ENCODE data around the gene LILRB1.
"Not testable (repeated sequence)": the region's sequence is repeated elsewhere in the genome, so short reads cannot be mapped to it uniquely, and the experiment has no call there.

Gene LILRB1

DNA sequence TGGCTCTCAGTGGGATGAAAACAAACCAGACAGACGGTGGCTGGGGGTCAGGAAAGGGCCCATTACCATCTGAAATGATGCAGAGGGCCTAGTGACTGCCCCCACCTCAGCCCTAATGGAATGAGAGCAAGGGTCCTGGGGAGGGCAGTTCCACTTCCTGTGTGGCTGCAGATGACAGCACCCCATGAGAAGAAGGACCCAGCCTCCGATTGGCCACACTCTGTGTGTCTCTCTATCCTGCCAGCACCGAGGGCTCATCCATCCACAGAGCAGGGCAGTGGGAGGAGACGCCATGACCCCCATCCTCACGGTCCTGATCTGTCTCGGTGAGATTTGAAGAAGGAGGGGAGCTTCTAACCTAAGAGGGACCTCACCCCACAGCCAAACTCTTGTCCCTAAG, 498 bp downstream of the LILRB1 start:
- Histone ChIP-seq H3K27me3 (ENCODE audit: control insufficient read depth, insufficient read depth, low read length) (no peaks in the 10 kb centered on the region), H3K4me3 (ENCODE audit: low read length) (no peak overlapping the region), H3K9me3 (ENCODE audit: control insufficient read depth, low read length) (no peaks in the 10 kb centered on the region), H3K9ac (ENCODE audit: low read length) (no peak overlapping the region), H3K4me1 (ENCODE audit: control insufficient read depth, insufficient read depth, low read length) (peaks cover 17% of the 10 kb centered on the region), H3K36me3 (ENCODE audit: control insufficient read depth, insufficient read depth, low read length) (no peaks in the 10 kb centered on the region)

DNA sequence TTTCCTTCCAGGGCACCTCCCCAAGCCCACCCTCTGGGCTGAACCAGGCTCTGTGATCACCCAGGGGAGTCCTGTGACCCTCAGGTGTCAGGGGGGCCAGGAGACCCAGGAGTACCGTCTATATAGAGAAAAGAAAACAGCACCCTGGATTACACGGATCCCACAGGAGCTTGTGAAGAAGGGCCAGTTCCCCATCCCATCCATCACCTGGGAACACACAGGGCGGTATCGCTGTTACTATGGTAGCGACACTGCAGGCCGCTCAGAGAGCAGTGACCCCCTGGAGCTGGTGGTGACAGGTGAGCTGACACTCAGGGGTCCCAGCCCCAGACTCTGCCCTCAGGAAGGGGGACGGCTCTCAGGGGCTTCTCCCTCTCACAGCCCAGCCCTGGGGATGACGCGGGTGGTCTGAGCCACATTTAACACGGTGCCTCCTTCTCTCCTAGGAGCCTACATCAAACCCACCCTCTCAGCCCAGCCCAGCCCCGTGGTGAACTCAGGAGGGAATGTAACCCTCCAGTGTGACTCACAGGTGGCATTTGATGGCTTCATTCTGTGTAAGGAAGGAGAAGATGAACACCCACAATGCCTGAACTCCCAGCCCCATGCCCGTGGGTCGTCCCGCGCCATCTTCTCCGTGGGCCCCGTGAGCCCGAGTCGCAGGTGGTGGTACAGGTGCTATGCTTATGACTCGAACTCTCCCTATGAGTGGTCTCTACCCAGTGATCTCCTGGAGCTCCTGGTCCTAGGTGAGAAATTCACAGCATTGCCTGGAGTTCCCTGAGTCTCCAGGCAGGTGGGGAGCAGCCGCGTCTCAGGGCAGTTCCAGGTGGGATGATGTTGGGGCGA, 1.4 kb downstream of the LILRB1 start:
- H3K4me1 ChIP-seq (ENCODE audit: control insufficient read depth, insufficient read depth, low read length), result peaks cover 17% of the 10 kb centered on the region
- H3K4me3 ChIP-seq (ENCODE audit: low read length); H3K9me3 ChIP-seq (ENCODE audit: control insufficient read depth, low read length); H3K36me3 ChIP-seq (ENCODE audit: control insufficient read depth, insufficient read depth, low read length); H3K9ac ChIP-seq (ENCODE audit: low read length); H3K27me3 ChIP-seq (ENCODE audit: control insufficient read depth, insufficient read depth, low read length): not testable (repeated sequence)

DNA sequence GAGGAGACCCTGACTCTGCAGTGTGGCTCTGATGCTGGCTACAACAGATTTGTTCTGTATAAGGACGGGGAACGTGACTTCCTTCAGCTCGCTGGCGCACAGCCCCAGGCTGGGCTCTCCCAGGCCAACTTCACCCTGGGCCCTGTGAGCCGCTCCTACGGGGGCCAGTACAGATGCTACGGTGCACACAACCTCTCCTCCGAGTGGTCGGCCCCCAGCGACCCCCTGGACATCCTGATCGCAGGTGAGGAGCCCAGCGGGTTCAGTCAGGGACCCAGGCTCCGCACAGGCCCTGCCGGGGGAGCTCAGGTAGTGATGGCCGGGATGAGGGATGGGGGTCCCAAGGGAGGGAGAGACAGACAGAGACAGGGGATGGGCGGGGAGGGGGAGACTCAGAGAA, 2.2 kb downstream of the LILRB1 start:
- not testable (repeated sequence) for H3K9ac ChIP-seq (ENCODE audit: low read length); H3K4me3 ChIP-seq (ENCODE audit: low read length); H3K27me3 ChIP-seq (ENCODE audit: control insufficient read depth, insufficient read depth, low read length); H3K9me3 ChIP-seq (ENCODE audit: control insufficient read depth, low read length); H3K36me3 ChIP-seq (ENCODE audit: control insufficient read depth, insufficient read depth, low read length)
- H3K4me1 ChIP-seq (ENCODE audit: control insufficient read depth, insufficient read depth, low read length), result peaks cover 16% of the 10 kb centered on the region

DNA sequence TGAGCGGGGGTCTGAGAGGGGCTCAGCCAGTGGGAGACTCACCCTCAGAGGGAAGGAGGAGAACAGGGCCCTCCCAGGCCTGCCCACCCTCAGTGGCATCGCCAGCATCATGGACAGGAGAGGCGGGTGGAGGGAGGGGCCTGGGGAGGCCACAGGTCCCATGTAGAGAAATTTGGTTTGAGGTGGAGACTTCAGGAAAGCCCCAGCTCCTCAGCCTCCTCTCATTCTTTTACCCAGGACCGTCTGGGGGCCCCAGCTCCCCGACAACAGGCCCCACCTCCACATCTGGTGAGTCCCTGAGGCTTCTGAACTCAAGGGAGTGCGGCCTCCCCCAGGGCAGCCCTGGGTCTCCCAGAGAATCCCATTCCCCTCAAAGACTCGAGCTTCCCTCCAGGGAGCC, 3.1 kb downstream of the LILRB1 start:
- Histone ChIP-seq H3K4me3 (ENCODE audit: low read length) (no peak overlapping the region), H3K27me3 (ENCODE audit: control insufficient read depth, insufficient read depth, low read length) (no peaks in the 10 kb centered on the region), H3K9me3 (ENCODE audit: control insufficient read depth, low read length) (no peaks in the 10 kb centered on the region), H3K36me3 (ENCODE audit: control insufficient read depth, insufficient read depth, low read length) (no peaks in the 10 kb centered on the region), H3K4me1 (ENCODE audit: control insufficient read depth, insufficient read depth, low read length) (peaks cover 7% of the 10 kb centered on the region), H3K9ac (ENCODE audit: low read length) (no peak overlapping the region)

DNA sequence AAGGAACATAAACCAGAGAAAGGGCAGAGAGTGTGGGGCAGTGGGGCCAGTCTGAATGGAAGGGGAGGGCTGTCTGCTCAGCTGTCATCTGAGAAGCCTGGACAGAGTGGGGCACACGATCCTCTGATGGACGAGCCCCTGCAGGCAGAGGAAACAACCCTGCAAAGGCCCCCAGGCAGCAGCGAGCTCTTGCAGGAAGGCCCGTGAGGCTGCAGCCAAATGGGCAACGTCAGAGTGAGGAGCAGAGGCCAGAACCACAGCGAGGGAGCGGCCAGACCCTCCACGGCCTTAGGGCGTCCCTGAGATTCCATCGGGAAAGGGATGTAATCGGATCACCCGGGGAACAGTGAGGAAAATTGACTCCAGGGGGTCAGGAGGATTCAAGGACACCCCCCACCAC, 5.8 kb downstream of the LILRB1 start:
- not testable (repeated sequence) for H3K9ac ChIP-seq (ENCODE audit: low read length); H3K4me1 ChIP-seq (ENCODE audit: control insufficient read depth, insufficient read depth, low read length); H3K9me3 ChIP-seq (ENCODE audit: control insufficient read depth, low read length); H3K4me3 ChIP-seq (ENCODE audit: low read length); H3K36me3 ChIP-seq (ENCODE audit: control insufficient read depth, insufficient read depth, low read length); H3K27me3 ChIP-seq (ENCODE audit: control insufficient read depth, insufficient read depth, low read length)

DNA sequence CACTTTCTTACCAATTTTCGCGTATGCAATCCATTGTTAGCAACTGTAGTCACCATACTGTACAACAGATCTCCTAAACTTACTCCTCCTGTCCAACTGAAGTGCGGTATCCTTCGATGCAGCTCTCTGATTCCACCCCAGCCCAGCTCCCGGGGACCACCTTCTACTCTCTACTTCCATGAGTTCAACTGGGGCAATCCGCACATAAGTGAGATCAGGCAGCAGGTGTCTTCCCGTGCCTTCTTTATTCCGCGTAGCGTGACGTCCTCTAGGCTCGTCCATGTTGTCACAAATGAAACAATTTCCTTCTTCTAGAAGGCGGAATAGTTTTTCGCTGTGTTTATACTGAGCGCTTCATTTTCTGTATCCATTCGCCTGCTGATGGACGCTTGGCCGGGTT, 8.4 kb downstream of the LILRB1 start:
- no peaks in the 10 kb centered on the region for H3K9me3 ChIP-seq (ENCODE audit: control insufficient read depth, low read length)
- no peak overlapping the region for H3K4me3 ChIP-seq (ENCODE audit: low read length)
- H3K27me3 ChIP-seq (ENCODE audit: control insufficient read depth, insufficient read depth, low read length), result no peaks in the 10 kb centered on the region
- H3K9ac ChIP-seq (ENCODE audit: low read length), result no peak overlapping the region
- H3K4me1 ChIP-seq (ENCODE audit: control insufficient read depth, insufficient read depth, low read length), result no peaks in the 10 kb centered on the region
- no peaks in the 10 kb centered on the region for H3K36me3 ChIP-seq (ENCODE audit: control insufficient read depth, insufficient read depth, low read length)

DNA sequence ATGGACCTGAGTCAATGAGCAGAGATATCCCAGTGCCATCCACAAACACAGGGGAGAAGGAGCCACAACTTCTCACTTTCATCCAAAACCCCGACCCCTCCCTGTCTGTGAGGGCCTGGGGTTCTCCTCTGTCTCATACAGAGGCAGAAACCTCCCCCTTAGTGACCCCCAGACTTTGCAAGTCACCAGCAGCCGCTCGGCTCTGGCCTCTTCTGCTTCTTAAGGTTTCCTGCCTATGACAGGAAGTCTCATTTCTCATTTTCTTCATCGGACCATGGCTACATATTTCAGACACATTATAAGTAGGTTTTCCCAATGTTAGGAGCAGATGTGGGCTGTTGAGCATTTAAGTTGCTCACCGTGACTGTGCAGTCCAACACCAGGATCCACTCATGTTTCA, 12.7 kb downstream of the LILRB1 start:
- H3K4me3 ChIP-seq (ENCODE audit: low read length); H3K9ac ChIP-seq (ENCODE audit: low read length); H3K27me3 ChIP-seq (ENCODE audit: control insufficient read depth, insufficient read depth, low read length); H3K36me3 ChIP-seq (ENCODE audit: control insufficient read depth, insufficient read depth, low read length); H3K9me3 ChIP-seq (ENCODE audit: control insufficient read depth, low read length); H3K4me1 ChIP-seq (ENCODE audit: control insufficient read depth, insufficient read depth, low read length): not testable (repeated sequence)

DNA sequence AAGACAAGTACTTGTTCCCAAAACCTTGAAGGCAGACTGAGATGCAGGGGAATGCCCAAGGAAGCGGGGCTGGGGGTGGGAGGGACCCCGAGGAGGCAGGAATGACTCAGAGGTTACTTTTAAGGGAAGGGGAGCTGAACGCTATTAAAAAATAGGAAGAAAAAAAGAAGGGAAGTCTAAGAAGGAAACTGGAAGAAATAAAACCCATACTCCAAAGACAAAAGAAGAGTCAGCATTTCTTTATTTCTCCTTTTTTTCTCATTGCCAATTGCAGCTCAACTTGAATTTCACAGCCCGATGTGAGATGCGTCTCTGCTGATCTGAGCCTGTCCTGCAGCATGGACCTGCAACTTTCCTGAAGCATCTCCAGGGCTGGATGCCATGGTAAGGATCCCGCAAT, 13.3 kb downstream of the LILRB1 start:
- H3K4me1 ChIP-seq (ENCODE audit: control insufficient read depth, insufficient read depth, low read length); H3K9me3 ChIP-seq (ENCODE audit: control insufficient read depth, low read length); H3K4me3 ChIP-seq (ENCODE audit: low read length); H3K27me3 ChIP-seq (ENCODE audit: control insufficient read depth, insufficient read depth, low read length); H3K36me3 ChIP-seq (ENCODE audit: control insufficient read depth, insufficient read depth, low read length); H3K9ac ChIP-seq (ENCODE audit: low read length): not testable (repeated sequence)

DNA sequence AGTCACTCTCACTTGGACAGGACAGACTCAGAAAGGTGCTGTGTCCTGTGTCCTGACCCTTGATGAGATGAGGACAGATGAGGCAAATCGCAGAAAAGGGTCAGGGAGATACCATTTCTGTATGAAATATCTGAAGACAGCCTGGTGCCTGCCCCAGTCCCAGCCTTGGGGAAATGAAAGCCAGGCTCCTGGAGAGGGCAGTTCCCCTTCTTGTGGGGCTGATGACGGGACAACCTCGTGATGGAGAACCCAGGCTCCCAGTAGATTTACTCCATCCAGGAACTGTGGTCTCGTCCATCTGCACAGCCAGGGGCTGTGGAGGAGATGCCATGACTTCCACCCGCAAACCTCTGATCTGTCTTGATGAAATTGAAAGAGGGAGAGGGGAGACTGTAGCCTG, 13.8 kb downstream of the LILRB1 start:
- H3K27me3 ChIP-seq (ENCODE audit: control insufficient read depth, insufficient read depth, low read length), result no peaks in the 10 kb centered on the region
- no peaks in the 10 kb centered on the region for H3K4me1 ChIP-seq (ENCODE audit: control insufficient read depth, insufficient read depth, low read length)
- no peaks in the 10 kb centered on the region for H3K36me3 ChIP-seq (ENCODE audit: control insufficient read depth, insufficient read depth, low read length)
- no peaks in the 10 kb centered on the region for H3K9me3 ChIP-seq (ENCODE audit: control insufficient read depth, low read length)
- no peak overlapping the region for H3K9ac ChIP-seq (ENCODE audit: low read length)
- no peak overlapping the region for H3K4me3 ChIP-seq (ENCODE audit: low read length)

DNA sequence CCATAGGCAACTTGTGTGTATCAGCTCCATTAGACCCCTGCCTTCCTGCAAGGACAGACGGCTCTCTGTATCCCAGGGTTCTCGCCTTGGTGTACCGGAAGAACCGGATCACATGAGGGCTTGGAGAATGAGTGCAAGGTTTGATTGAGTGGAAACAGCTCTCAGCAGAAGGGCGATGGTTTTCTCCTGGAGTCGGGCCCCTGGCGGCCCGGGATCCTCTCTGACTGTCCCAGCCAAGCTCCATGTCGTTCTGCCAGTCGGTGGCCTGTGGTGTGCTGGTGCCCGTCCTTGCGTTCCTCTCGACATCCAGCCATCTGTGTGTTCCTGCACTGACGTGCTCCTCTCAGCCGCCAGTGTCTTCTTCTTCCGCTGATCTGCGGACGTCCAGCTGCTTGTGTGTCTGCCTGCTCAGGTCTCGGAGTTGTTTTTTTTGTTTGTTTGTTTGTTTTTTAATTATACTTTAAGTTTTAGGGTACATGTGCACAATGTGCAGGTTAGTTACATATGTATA, 16.1 kb downstream of the LILRB1 start:
- Histone ChIP-seq H3K27me3 (ENCODE audit: control insufficient read depth, insufficient read depth, low read length) (no peaks in the 10 kb centered on the region), H3K36me3 (ENCODE audit: control insufficient read depth, insufficient read depth, low read length) (no peaks in the 10 kb centered on the region), H3K4me1 (ENCODE audit: control insufficient read depth, insufficient read depth, low read length) (no peaks in the 10 kb centered on the region), H3K9ac (ENCODE audit: low read length) (no peak overlapping the region), H3K9me3 (ENCODE audit: control insufficient read depth, low read length) (no peaks in the 10 kb centered on the region), H3K4me3 (ENCODE audit: low read length) (no peak overlapping the region)

DNA sequence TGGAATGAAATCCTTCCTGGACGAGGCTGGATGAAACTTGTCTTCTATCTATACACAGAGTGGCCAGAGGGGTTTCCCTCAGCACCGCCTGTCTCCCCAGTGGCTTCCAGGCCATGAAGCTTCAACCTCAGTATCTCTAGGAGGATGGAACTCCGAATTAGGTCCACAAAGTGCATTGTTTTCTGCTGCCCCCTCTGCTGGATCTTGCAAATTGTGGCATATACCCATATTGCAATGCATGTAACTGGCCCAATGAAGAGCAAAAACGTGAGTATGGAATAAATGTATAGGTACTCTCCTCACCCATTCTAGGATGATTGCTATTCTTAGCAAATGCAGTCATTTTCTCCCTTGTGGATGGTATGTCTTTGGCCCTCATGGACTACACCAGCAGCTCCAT, 17.8 kb downstream of the LILRB1 start:
- H3K4me3 ChIP-seq (ENCODE audit: low read length), result no peak overlapping the region
- no peaks in the 10 kb centered on the region for H3K36me3 ChIP-seq (ENCODE audit: control insufficient read depth, insufficient read depth, low read length)
- H3K9ac ChIP-seq (ENCODE audit: low read length), result no peak overlapping the region
- no peaks in the 10 kb centered on the region for H3K4me1 ChIP-seq (ENCODE audit: control insufficient read depth, insufficient read depth, low read length)
- H3K27me3 ChIP-seq (ENCODE audit: control insufficient read depth, insufficient read depth, low read length), result no peaks in the 10 kb centered on the region
- H3K9me3 ChIP-seq (ENCODE audit: control insufficient read depth, low read length), result no peaks in the 10 kb centered on the region

DNA sequence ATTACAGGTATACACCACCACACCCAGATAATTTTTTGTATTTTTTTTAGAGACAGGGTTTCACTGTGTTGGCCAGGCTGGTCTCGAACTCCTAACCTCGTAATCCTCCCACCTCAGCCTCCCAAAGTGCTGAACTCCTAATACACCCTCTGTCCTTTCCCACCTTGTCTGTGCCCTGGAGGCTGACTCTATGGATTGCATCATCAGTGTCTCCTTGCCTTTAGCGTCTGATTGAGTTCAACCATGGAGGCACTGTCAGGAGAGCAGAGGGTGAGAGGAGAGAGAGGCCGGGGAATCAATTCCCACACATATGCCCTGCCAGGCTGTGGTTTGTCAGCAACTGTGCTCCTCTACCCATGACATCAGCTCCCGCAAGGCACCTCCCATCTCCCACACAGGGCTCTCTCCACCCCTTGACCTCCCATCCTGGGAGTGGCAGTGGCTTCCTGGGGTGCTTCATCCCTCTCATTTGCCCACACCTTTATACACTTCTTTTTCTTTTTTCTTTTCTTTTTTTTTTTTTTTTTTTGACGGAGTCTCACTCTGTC, 19.9 kb downstream of the LILRB1 start:
- Histone ChIP-seq H3K9ac (ENCODE audit: low read length) (no peak overlapping the region), H3K9me3 (ENCODE audit: control insufficient read depth, low read length) (no peaks in the 10 kb centered on the region), H3K36me3 (ENCODE audit: control insufficient read depth, insufficient read depth, low read length) (no peaks in the 10 kb centered on the region), H3K27me3 (ENCODE audit: control insufficient read depth, insufficient read depth, low read length) (no peaks in the 10 kb centered on the region), H3K4me3 (ENCODE audit: low read length) (no peak overlapping the region), H3K4me1 (ENCODE audit: control insufficient read depth, insufficient read depth, low read length) (no peaks in the 10 kb centered on the region)

All from mucosa of stomach (tissue), 1 donor.